Stimulated activated CD4-positive, alpha-beta T cell treated with anti-CD3 and anti-CD28 coated beads, Interleukin-2, amount 100 ng/mL, for 24 hours (primary cell): ENCODE measurements around the gene ZNF106.

Experiments used
- DNase-seq, 2 donors: peaks; one replicate each; pipeline ENCODE4 v3.0.0-alpha.2; 2020

The ZNF106 gene

GRCh38 chr15:42404461-42405235 is 86.3 kb downstream of the ZNF106 start:
- no peak for DNase-seq

DNA sequence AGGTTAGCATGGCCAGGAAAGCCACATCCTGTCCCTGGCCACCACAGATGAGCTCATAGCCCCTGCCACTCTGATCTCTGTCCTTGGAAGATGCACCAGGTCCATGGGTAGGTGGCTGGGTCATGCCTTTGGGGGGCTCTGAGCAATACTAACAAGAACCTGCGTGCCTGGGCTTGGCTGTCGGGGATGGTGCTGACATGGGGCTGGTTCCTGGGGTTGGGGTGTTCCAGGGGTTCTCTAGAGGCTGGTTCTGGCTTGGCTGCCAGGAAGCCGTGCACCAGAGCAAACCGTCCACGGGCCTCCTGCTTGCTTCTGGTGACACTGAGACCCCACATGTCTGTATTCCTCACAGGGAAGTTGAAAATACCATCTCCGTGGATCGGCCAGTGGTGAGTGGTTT is 87.6 kb downstream of the ZNF106 start:
- no peak for DNase-seq

GRCh38 chr15:42402455-42403205 is 88.3 kb downstream of the ZNF106 start:
- no peak for DNase-seq

- DNase-seq, result no peak
Observed at GRCh38 chr15:42401544-42402454, 89.1 kb downstream of the ZNF106 start.

- DNase-seq, result no peak
Observed at GRCh38 chr15:42395838-42396237, 95.1 kb downstream of the ZNF106 start.

- no peak for DNase-seq
Observed at GRCh38 chr15:42394106-42394505, 96.8 kb downstream of the ZNF106 start.

DNA sequence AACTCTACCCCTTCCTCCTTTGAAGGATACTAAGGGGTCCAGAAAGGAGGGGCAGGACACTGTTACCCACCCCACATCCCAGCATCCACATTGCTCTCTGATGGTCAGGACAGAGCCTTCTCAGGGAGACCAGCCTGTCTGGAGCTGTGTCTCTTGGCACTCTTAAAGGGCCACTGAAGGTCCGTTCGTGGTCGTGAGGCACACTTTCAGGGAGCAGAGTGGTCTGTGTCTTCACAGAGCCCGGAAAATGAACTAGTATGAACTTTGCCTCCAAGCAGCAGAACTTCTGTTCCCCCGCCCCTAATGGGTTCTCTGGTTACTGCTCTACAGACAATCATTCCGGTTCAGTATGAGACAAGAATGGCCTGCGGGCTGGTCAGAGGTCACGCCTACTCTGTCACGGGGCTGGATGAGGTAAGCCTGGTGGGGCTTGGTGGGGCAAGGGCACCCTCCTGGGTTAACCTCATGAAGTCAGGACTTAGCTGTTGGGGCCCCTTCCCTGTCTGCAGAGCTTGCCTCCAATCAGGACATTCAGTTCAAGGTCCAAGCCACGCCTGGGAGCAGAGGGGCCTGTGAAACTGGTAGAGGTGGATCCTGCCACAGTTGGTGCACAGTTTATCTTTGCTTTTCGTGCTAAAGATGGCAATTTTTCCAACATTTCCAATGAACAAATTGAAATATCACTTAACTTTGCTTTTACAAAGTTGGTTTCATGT is 98.5 kb downstream of the ZNF106 start:
- no peak for DNase-seq

- no peak for DNase-seq
Observed at GRCh38 chr15:42387603-42388002, 103.3 kb downstream of the ZNF106 start.

- no peak for DNase-seq
Observed at GRCh38 chr15:42385980-42386700, 104.8 kb downstream of the ZNF106 start.

- peak in 1 of 2 donors; percentile 29 for DNase-seq
Observed at GRCh38 chr15:42385206-42385979, 105.5 kb downstream of the ZNF106 start.

DNA sequence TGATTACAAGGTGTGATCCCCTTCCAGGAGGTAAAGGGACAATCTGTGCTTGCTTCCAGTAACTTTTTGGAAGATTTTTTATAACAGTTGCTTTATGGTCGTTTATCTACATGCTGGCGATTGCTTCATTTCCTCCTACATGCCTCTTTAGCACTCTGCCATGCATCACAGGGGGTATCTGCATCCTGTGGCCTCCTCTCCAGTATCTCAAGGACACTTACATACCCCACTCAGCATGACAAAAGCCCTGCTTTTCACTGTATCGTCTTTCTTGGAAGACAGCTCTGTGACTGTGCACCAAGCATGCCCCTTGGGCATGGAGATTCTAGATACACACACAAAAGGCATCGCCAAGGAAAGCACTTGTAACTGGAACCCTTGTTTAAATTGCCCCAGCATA is 106.3 kb downstream of the ZNF106 start:
- no peak for DNase-seq

GRCh38 chr15:42378011-42378410 is 112.9 kb downstream of the ZNF106 start:
- DNase-seq, result no peak

DNA sequence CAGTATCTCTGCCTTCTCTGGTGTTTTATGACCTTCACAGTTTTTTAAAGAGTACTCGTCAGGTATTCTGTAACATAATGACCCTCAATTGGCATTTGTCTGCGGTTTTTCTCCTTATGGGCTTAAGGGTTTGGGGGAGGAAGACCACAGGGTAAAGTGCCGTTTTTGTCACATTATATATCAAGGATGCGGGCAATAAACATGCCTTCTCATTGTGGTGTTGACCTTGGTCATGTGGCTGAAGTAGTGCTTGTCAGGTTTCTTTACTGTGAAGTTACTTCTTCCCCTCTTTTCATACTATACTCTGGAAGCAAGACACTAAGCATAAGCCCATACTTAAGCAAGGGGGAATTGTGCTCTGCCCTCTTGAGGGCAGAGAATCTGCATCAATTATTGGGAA is 115.0 kb downstream of the ZNF106 start:
- no peak for DNase-seq

- no peak for DNase-seq
Observed at GRCh38 chr15:42375252-42375651, 115.7 kb downstream of the ZNF106 start.

DNA sequence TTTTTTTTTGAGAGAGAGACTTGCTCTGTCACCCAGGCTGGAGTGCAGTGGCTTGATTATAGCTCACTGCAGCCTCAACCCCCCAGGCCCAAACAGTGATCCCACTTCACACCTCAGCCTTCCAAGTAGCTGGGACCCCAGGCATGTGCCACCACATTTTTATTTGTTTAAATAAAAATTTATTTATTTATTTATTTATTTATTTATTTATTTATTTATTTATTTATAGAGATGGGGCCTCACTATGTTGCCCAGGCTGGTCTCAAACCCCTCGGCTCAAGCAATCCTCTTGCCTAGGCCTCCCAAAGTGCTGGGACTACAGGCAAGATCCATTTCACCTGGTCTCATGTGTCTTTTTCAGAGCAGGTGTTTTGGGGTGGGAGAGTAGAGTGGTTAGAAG is 116.1 kb downstream of the ZNF106 start:
- no peak for DNase-seq

DNA sequence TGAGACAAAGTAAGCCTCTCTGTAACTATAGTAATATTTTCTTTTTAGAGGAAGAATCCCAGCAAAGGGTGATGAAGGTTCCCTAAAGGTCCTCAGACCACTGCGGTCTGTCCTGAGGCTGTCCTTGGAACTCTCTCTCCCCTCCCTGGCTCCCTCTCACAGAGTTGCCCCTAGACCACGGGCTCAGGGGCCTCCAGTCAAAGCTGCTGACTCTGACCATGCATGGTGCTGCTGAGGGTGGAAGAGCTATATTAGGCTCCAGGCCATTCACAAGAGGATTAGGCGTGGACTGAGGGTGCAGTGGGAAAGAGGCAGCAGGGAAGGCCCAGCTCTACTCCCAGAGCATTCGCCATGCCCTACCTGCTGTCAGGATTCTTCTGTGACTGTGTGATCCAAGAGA is 117.0 kb downstream of the ZNF106 start:
- no peak for DNase-seq

- DNase-seq, result no peak
Observed at GRCh38 chr15:42373274-42373673, 117.7 kb downstream of the ZNF106 start.

GRCh38 chr15:42371096-42371495 is 119.8 kb downstream of the ZNF106 start:
- no peak for DNase-seq

- no peak for DNase-seq
Observed at GRCh38 chr15:42368096-42368495, 122.8 kb downstream of the ZNF106 start.

- no peak for DNase-seq
Observed at GRCh38 chr15:42367041-42367440, 123.9 kb downstream of the ZNF106 start.

DNA sequence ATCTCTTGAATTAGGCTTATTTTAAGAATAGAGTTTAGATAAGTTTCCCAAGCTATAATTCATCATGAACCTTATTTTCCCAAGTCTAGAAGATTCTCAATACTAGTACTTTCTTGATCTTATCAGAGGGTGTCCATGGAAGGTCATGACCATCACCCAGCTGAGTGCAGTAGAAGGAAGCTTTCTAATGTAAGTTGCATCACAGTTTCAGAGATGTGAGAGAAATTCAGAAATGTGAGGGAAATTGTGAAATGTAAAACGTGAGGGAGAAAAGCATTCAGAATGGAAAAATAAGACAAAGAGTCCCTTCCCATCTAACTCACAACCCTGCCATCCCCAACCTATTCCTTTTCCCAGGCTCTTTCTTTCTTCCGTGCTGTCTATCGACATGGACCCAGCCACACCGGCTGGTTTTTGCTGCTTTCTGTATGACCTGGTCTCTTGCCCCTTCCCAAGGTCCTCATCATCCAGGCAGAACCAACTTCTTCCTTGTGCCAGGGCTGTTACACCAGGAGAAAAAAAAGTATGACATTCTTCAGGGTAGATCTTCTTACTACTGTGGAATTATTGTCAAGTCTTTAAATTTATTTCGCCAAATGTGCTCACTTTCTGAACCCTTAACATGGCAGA is 124.9 kb downstream of the ZNF106 start:
- no peak for DNase-seq
